Measurements from ENCODE around the gene NDUFB2. TPM values are rescaled to one million over a fixed set of nuclear protein-coding genes. Genes with fewer than 3 reads are reported as not detected.

NDUFB2 gene
- total RNA-seq, 2 experiments from 2014 or later, result 73.7 to 84.4 TPM

- Histone ChIP-seq H3K27ac (ENCODE audit: low read depth in 1 of 2, low read length in 2 of 2) (no peak overlapping the region), H3K36me3 (ENCODE audit: insufficient read depth, low read length) (peaks cover 20% of the 10 kb centered on the region), H3K4me1 (ENCODE audit: insufficient read depth, low read length) (peaks cover 31% of the 10 kb centered on the region), H3K9me3 (ENCODE audit: control insufficient read depth in 1 of 2, insufficient read depth in 1 of 2, low read length in 2 of 2) (no peaks in the 10 kb centered on the region), H3K4me3 (ENCODE audit: low read length) (no peak overlapping the region), H3K27me3 (ENCODE audit: control insufficient read depth in 1 of 2, insufficient read depth in 2 of 2, low read length in 2 of 2) (no peaks in the 10 kb centered on the region)
- H3K27me3 Mint-ChIP-seq, result no peaks in the 10 kb centered on the region
- ATAC-seq (ENCODE audit: poor library complexity), result no peak
- intact Hi-C loops (cut with DNase I, micrococcal nuclease), result loop anchor here in 1 of 2 experiments (10.0 kb wide), 2 partner anchors 520 to 1040 kb away; partner anchors contain the start of genes KDM7A and SSBP1
- no peaks in the 10 kb centered on the region for H3K9me3 Mint-ChIP-seq
- peak overlapping the region; percentile 42 for H3K27ac Mint-ChIP-seq
- DNase-seq, result no peak
- peaks cover 51% of the 10 kb centered on the region for H3K36me3 Mint-ChIP-seq (ENCODE audit: low read depth)
- H3K4me1 Mint-ChIP-seq (ENCODE audit: low read depth), result peaks cover 35% of the 10 kb centered on the region
- POLR2A ChIA-PET, result no interaction called here
- CTCF ChIA-PET, result no interaction called here
- H3K4me3 Mint-ChIP-seq, result no peak overlapping the region
- no peak for TF ChIP-seq CTCF (IDR thresholded peaks at IDR 0.05)
Observed at GRCh38 chr7:140694592-140694991, 1.9 kb upstream of the NDUFB2 start.

GRCh38 chr7:140695381-140695780 lies 1.1 kb upstream of the NDUFB2 start:
- H3K27me3 Mint-ChIP-seq, result no peaks in the 10 kb centered on the region
- H3K4me1 Mint-ChIP-seq (ENCODE audit: low read depth), result peaks cover 38% of the 10 kb centered on the region
- H3K36me3 Mint-ChIP-seq (ENCODE audit: low read depth), result peaks cover 44% of the 10 kb centered on the region
- H3K27ac Mint-ChIP-seq, result peak overlapping the region; percentile 100
- no peaks in the 10 kb centered on the region for H3K9me3 ChIP-seq (ENCODE audit: control insufficient read depth in 1 of 2, insufficient read depth in 1 of 2, low read length in 2 of 2)
- CTCF ChIA-PET, result no interaction called here
- H3K27ac ChIP-seq (ENCODE audit: low read depth in 1 of 2, low read length in 2 of 2), result peak overlapping the region in 1 of 2 donors; percentile 96
- H3K4me1 ChIP-seq (ENCODE audit: insufficient read depth, low read length), result peaks cover 33% of the 10 kb centered on the region
- H3K4me3 ChIP-seq (ENCODE audit: low read length), result no peak overlapping the region
- DNase-seq (no peak), ATAC-seq (ENCODE audit: poor library complexity) (no peak)
- TF ChIP-seq CTCF (IDR thresholded peaks at IDR 0.05), result no peak
- peak overlapping the region; percentile 100 for H3K4me3 Mint-ChIP-seq
- peaks cover 13% of the 10 kb centered on the region for H3K36me3 ChIP-seq (ENCODE audit: insufficient read depth, low read length)
- intact Hi-C loops (cut with DNase I, micrococcal nuclease), result loop anchor here in 1 of 2 experiments (5.0 to 10.0 kb wide), 3 partner anchors 227 to 1039 kb away; partner anchors contain the start of genes BRAF, KDM7A and SSBP1
- no peaks in the 10 kb centered on the region for H3K9me3 Mint-ChIP-seq
- POLR2A ChIA-PET, result interaction anchor here (1.4 to 1.5 kb wide), 2 partner anchors 23 to 27 kb away, joined by 10 to 13 read pairs; partner anchors contain the start of gene ADCK2
- no peaks in the 10 kb centered on the region for H3K27me3 ChIP-seq (ENCODE audit: control insufficient read depth in 1 of 2, insufficient read depth in 2 of 2, low read length in 2 of 2)

GRCh38 chr7:140696024-140696679 lies 356 bp upstream of the NDUFB2 start:
- CTCF ChIA-PET, result interaction anchor here (0.7 to 1.0 kb wide), 2 partner anchors 319 to 1336 kb away, joined by 3 read pairs; partner anchors contain the start of genes LUC7L2 and MRPS33
- Mint-ChIP-seq H3K27me3 (no peaks in the 10 kb centered on the region), H3K4me1 (ENCODE audit: low read depth) (peaks cover 38% of the 10 kb centered on the region), H3K27ac (peak overlapping the region; percentile 100), H3K4me3 (peak overlapping the region; percentile 100), H3K9me3 (no peaks in the 10 kb centered on the region), H3K36me3 (ENCODE audit: low read depth) (peaks cover 38% of the 10 kb centered on the region)
- intact Hi-C loops (cut with DNase I, micrococcal nuclease), result loop anchor here (1.0 to 10.0 kb wide), 4 partner anchors 23 to 1039 kb away; partner anchors contain the start of genes BRAF (in 1 of the 2), KDM7A (in 1 of the 2) and SSBP1 (in 1 of the 2)
- POLR2A ChIA-PET, result interaction anchor here (0.7 to 1.6 kb wide), 8 partner anchors 10 to 319 kb away, joined by 3 to 13 read pairs (median 4); partner anchors contain the start of genes ADCK2, MKRN1 and MRPS33
- H3K27ac ChIP-seq (ENCODE audit: low read depth in 1 of 2, low read length in 2 of 2), result peak overlapping the region; percentile 91 to 96
- ATAC-seq (ENCODE audit: poor library complexity) (peak; percentile 87), DNase-seq (peak; percentile 85 to 97 (median 94))
- H3K4me1 ChIP-seq (ENCODE audit: insufficient read depth, low read length), result peaks cover 33% of the 10 kb centered on the region
- peaks cover 11% of the 10 kb centered on the region for H3K36me3 ChIP-seq (ENCODE audit: insufficient read depth, low read length)
- H3K9me3 ChIP-seq (ENCODE audit: control insufficient read depth in 1 of 2, insufficient read depth in 1 of 2, low read length in 2 of 2), result no peaks in the 10 kb centered on the region
- peak overlapping the region; percentile 97 for H3K4me3 ChIP-seq (ENCODE audit: low read length)
- no peak for TF ChIP-seq CTCF (IDR thresholded peaks at IDR 0.05)
- H3K27me3 ChIP-seq (ENCODE audit: control insufficient read depth in 1 of 2, insufficient read depth in 2 of 2, low read length in 2 of 2), result no peaks in the 10 kb centered on the region
